GM12891 (cell line): ENCODE measurements around the gene COL20A1.

Source experiments
- DNase-seq: peaks from one replicate; pipeline ENCODE4 v3.0.0; 2011; ENCODE audit warnings: low spot score; ENCODE audit not compliant: insufficient read length
- FAIRE-seq: peaks from 2 replicates; lab custom pipeline; 2011; peaks lifted over from hg19 to GRCh38; lab: Jason Lieb, UNC
- PAX5 ChIP-seq: IDR thresholded peaks from 2 replicates; pipeline ENCODE4 v1.6.1; 2011; ENCODE audit warnings: low read length, moderate library complexity, mild to moderate bottlenecking; ENCODE audit not compliant: insufficient read depth, severe bottlenecking
- POLR2A ChIP-seq: IDR thresholded peaks from 2 replicates; pipeline ENCODE4 v1.6.1; 2011; ENCODE audit warnings: low read depth, low read length, control low read depth
- POLR2AphosphoS5 ChIP-seq: IDR thresholded peaks from 2 replicates; pipeline ENCODE4 v1.6.1; 2011; ENCODE audit warnings: low read depth, low read length, control low read depth
- POU2F2 ChIP-seq: IDR thresholded peaks from 2 replicates; pipeline ENCODE4 v1.6.1; 2011; ENCODE audit warnings: low read depth, mild to moderate bottlenecking, control low read depth, low read length, moderate library complexity
- SPI1 ChIP-seq: IDR thresholded peaks from 2 replicates; pipeline ENCODE4 v1.6.1; 2011; ENCODE audit warnings: low read depth, low read length, control low read depth
- TAF1 ChIP-seq: IDR thresholded peaks from 2 replicates; pipeline ENCODE4 v1.6.1; 2011; ENCODE audit warnings: low read depth, low read length, control low read depth

COL20A1 gene

GRCh38 chr20:63362436-63363009, 69.5 kb downstream of the COL20A1 start:
- TF ChIP-seq POLR2A (no peak), SPI1 (no peak), PAX5 (no peak), TAF1 (no peak), POLR2AphosphoS5 (no peak), POU2F2 (no peak)
- FAIRE-seq: no peak
- DNase-seq: no peak

DNA sequence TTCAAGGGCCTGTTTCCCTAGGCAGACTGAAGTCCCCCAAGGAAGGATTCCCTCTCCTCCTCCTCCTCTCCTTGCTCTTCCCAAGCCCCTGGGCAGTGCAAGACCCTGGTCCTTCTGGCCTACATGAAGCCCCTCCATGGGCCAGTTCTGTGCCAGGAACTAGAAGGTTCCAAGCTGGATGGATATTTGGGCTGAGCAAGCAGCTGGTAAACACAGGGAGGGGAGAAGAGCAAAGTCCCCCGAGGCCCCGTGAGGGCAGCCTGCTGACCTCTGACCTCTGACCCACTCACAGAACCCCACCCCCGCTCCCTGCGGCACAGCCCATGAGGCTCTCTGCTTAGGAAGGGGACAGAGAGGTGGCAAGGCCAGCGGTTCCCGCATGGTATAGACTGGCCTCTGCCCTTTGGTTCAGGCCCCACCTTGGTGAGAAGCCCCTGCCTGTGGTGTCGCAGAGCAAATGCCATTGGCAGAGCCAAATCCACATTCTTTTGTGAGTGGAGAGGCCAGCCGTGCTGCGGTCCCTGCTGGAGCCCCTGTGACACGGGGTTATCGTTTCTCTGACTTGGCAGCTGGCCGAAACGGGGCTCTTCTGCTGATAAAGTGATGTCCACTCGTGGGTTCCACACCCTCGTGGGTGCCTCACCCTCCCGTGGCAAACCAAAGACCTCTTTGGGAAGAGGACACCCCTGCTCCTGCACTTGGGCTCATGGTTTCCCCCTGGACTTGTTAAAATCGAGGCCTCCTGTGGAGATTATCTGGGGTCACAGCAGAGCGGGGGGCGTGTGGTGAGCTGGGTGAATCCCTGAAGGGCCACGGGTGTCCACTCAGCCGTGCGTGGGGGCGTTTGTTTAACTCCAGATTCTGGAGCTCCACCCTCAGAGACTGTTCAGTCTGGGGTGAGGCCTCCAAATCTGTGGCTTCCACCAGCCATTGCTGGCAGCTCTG, 70.3 kb downstream of the COL20A1 start:
- no peak for FAIRE-seq
- TF ChIP-seq PAX5: no peak
- no peak for TF ChIP-seq TAF1
- TF ChIP-seq POU2F2: no peak
- TF ChIP-seq POLR2A: no peak
- no peak for TF ChIP-seq POLR2AphosphoS5
- TF ChIP-seq SPI1: no peak
- no peak for DNase-seq

GRCh38 chr20:63363981-63364561, 71.1 kb downstream of the COL20A1 start:
- DNase-seq (no peak), FAIRE-seq (no peak)
- TF ChIP-seq POLR2AphosphoS5 (no peak), SPI1 (no peak), PAX5 (no peak), TAF1 (no peak), POLR2A (no peak), POU2F2 (no peak)

GRCh38 chr20:63364801-63365585, 72.0 kb downstream of the COL20A1 start:
- DNase-seq: no peak
- FAIRE-seq: no peak
- TF ChIP-seq POLR2A (no peak), TAF1 (no peak), SPI1 (no peak), POU2F2 (no peak), PAX5 (no peak), POLR2AphosphoS5 (no peak)

GRCh38 chr20:63365601-63366389, 72.8 kb downstream of the COL20A1 start:
- TF ChIP-seq TAF1 (no peak), SPI1 (no peak), PAX5 (no peak), POLR2A (no peak), POLR2AphosphoS5 (no peak), POU2F2 (no peak)
- FAIRE-seq (no peak), DNase-seq (no peak)

GRCh38 chr20:63366390-63367365, 73.7 kb downstream of the COL20A1 start:
- FAIRE-seq: no peak
- TF ChIP-seq TAF1: no peak
- no peak for DNase-seq

DNA sequence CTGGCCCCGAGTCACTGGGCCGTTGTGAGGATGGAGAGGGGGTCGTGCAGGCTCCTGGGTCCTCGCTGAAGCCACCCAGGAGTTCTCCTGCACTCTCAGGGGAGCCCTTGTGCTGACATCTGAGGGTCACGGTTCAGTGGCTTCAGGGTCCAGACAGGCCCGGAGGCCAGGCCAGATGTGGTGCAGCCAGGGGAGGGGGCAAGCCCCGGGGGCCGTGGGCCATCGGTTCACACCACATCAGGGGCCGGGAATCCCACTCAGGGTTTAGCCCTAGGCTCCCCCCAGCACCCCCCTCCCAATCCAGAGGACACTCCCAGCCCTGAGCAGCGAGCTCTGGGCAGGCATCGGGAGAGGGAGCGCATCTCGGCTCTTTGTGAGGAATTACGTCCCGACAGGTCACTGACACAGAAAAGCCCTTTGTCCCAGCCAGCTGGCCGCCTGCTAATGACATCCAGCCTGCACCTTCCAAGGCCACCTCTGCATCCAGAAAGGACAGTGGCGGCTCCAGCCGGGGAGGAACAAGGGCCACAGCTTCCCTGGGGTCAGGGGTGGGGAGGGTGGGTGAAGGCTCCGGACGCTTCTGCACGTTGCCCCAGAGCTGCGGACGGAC, 74.6 kb downstream of the COL20A1 start:
- no peak for TF ChIP-seq POU2F2
- no peak for TF ChIP-seq TAF1
- no peak for TF ChIP-seq POLR2AphosphoS5
- no peak for TF ChIP-seq POLR2A
- no peak for TF ChIP-seq PAX5
- no peak for TF ChIP-seq SPI1
- DNase-seq: no peak
- no peak for FAIRE-seq

GRCh38 chr20:63368151-63368550, 75.2 kb downstream of the COL20A1 start:
- TF ChIP-seq SPI1 (no peak), TAF1 (no peak)
- no peak for FAIRE-seq
- no peak for DNase-seq
